SH-SY5Y (cell line): ENCODE measurements around the gene TFPI.

Source experiments
- GATA2 ChIP-seq: IDR thresholded peaks from 2 replicates; pipeline ENCODE4 v1.6.1; 2011; ENCODE audit warnings: mild to moderate bottlenecking, low read depth, low read length
- GATA3 ChIP-seq: IDR thresholded peaks from 2 replicates; pipeline ENCODE4 v1.6.1; 2011; ENCODE audit warnings: low read depth, mild to moderate bottlenecking, low read length, moderate library complexity

TFPI gene

DNA sequence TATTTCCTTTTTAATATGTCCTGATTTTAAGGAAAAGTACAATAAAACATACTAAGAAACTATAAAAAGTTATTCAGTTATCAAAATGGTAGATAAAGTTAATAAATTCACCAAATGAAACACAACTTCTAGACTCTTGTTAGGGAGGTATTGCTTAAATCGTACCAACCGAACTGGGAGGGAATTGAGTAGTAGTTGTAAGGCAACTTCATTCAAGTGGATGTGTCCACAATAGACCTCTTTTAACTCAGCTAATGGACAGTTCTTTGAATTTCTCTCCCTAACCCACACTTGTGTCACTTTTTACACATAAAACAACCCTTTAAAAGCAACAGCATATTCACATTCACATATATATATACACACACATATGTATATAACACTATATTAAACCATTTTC is 57.1 kb downstream of the TFPI start:
- no peak for TF ChIP-seq GATA3
- no peak for TF ChIP-seq GATA2

- TF ChIP-seq GATA3 (no peak), GATA2 (no peak)
Measured at GRCh38 chr2:187495324-187495723, 58.9 kb downstream of the TFPI start.

- TF ChIP-seq GATA3 (no peak), GATA2 (no peak)
Measured at GRCh38 chr2:187493877-187494568, 60.2 kb downstream of the TFPI start.

DNA sequence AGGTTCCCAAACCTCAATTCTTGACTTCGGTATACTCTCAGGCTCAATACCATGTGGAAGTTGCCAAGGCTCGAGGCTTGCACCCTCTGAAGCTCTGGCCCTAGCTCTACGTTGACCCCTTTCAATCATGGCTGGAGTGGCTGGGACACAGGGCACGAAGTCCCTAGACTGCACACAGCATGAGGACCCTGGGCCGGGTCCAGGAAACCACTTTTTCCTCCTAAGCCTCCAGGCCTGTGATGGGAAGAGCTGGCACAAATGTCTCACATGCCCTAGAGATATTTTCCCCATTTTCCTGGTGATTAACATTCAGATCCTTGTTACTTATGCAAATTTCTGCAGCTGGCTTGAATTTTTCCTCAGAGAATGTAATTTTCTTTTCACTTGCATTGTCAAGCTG is 61.1 kb downstream of the TFPI start:
- TF ChIP-seq GATA2 (no peak), GATA3 (no peak)

DNA sequence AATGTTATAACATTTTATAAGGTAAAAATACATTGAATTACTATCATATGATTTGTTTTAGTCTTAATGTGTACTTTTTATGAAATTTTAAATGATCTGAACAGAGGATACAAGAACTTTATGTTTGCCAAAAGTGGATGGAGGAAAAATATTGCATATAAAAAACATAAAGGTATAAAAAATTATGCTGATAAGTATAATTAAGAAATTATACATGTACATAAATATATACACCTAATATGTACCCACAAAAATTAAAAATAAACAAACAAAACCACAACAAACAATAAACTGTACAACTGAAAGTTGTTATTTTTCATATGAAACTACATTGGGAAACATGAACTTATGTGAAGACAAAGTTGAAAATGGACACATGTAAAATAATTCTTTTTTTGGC is 68.0 kb downstream of the TFPI start:
- TF ChIP-seq GATA2 (no peak), GATA3 (no peak)

DNA sequence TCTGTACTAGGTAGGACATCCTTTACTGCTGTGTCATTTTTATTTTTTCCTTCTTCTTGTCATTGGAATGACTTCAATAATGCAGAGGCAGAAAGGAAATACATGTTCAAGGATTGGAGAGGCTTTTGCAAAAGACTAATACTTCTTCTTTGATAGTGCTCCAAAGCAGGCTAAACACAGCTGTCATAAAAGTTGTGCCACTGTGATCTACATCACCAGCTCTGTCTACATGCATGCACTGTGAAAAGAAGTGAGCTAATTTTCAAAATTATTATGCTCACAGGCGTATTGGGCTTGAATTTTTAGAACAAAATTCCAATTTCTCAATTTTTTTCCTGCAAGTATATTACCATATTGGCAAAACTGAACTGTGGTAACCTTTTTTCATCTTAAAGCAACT is 68.7 kb downstream of the TFPI start:
- TF ChIP-seq GATA3 (no peak), GATA2 (no peak)

GRCh38 chr2:187483537-187483936 is 70.7 kb downstream of the TFPI start:
- TF ChIP-seq GATA3: no peak
- TF ChIP-seq GATA2: no peak

DNA sequence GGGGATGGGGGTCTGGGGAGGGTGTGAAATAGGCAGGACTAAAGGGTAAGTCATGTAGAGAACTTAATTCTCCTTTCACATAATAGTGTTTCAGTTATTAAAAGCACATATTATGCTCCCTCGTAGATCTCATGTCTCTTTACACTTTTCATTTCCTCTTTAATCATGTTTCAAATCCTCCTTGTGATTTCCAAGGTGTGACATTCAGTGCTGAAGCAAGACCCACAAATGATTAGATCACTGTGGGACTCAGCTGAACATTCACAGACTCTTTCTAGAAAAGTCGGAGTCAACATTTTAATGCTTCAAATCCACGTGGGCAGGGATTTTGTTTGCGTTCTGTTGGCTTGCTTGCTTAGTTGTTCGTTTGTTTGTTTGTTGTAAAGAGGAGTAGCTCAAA is 71.4 kb downstream of the TFPI start:
- TF ChIP-seq GATA3: no peak
- no peak for TF ChIP-seq GATA2

- TF ChIP-seq GATA2 (no peak), GATA3 (no peak)
Measured at GRCh38 chr2:187481543-187481942, 72.7 kb downstream of the TFPI start.

- TF ChIP-seq GATA2: no peak
- no peak for TF ChIP-seq GATA3
Measured at GRCh38 chr2:187478719-187479118, 75.5 kb downstream of the TFPI start.

GRCh38 chr2:187477051-187477450 is 77.2 kb downstream of the TFPI start:
- TF ChIP-seq GATA3 (no peak), GATA2 (no peak)

DNA sequence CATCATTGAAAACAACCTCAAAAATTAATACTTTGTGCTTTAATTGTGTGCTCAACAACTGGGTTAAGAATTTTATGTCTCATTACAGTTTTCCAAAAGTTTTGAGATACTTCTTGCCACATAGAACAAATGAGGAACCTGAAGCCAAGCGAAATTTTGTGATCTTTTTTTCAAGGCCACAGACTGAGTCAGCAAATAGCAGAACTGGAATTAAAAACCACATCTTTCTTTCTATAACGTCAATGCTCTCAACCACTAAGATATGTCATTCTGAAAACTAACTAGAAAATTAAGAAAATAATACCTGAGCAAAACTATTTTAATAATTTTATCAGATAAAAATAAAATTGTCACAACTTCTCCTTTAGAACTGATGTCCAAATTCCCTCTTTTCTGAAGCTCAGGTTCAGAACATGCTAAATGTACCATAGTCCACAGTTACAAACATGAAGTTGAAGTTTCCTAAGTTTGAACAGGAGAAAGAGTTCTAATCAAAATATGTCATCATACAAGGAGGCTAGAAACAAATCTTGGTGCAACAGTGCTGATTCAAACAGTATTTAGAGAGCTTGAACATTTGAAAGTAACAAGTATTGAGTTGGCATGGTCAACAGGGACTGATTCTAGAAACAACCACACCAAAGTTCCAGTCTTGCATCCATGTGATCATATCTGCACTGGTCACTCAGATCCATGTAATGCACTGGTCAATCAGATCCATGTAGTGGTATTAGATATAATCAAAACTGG is 78.6 kb downstream of the TFPI start:
- TF ChIP-seq GATA3: no peak
- no peak for TF ChIP-seq GATA2

GRCh38 chr2:187470698-187471097 is 83.5 kb downstream of the TFPI start:
- no peak for TF ChIP-seq GATA3
- no peak for TF ChIP-seq GATA2

- TF ChIP-seq GATA3 (no peak), GATA2 (no peak)
Measured at GRCh38 chr2:187469538-187469937, 84.7 kb downstream of the TFPI start.

DNA sequence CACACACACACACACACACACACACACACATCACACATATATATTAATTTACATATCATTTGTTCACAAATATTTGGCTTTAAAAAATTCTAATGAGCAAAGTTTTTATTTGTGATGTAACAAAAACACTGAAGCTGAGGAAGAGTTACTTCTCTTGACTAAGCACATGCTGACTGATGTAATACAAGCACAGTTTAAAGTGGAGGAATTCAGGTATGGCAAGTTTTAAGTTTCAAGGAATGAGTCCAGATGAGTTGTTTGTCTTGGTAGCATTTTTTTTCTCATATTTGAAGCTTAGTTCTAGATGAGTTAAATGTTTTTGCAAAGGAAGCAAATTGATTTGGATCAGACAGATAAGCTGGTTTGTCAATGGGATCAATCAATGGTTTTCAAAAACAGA is 86.0 kb downstream of the TFPI start:
- TF ChIP-seq GATA2 (no peak), GATA3 (no peak)
